MV-4-11 (cell line): ENCODE measurements around the gene DARS1.
A peak's percentile ranks its signal among the peaks of the same experiment; 100 is the strongest.
"Not testable (repeated sequence)": the region's sequence is repeated elsewhere in the genome, so short reads cannot be mapped to it uniquely, and the experiment has no call there.

Experiments
- DNase-seq: peaks from one replicate; lab custom pipeline; 2025; lab: John Stamatoyannopoulos, UW

Gene DARS1

DNA sequence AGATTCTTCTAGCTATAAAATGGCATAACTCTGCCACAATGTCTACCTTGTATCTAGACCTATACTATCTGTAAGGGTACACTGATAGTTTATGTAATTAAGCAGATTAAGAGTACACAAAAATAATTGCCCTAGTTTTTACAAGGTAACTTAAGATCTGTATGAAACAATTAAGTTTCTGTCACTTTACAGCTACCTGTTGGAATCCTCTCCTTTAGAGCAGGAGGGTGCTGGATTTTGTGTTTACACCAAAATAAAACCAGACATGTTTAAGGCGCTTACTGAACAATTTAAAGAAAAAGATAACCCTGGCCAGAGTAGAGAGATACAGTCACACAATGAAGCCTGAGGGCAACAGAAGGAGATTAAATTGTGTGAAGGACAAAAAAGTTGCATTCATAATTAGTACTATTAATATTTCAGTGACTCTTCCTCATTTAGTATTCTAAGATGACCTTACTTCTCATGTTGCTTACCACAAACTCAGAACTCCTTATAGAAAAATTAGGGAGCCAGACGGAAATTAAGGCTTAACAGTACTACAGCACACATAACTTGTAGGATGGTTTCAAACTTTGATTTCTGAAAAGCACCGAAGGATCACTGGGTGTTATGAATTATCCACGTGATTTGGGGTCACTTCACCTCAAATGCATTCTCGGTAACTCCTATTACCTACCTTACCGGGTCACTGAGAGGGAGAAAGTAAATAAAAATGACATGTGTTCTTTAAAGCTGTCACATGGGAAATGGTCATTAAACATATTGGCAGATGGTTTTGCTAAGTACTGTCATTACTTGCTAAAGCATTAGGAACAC lies 1.0 kb downstream of the DARS1 start:
- DNase-seq = no peak

DNA sequence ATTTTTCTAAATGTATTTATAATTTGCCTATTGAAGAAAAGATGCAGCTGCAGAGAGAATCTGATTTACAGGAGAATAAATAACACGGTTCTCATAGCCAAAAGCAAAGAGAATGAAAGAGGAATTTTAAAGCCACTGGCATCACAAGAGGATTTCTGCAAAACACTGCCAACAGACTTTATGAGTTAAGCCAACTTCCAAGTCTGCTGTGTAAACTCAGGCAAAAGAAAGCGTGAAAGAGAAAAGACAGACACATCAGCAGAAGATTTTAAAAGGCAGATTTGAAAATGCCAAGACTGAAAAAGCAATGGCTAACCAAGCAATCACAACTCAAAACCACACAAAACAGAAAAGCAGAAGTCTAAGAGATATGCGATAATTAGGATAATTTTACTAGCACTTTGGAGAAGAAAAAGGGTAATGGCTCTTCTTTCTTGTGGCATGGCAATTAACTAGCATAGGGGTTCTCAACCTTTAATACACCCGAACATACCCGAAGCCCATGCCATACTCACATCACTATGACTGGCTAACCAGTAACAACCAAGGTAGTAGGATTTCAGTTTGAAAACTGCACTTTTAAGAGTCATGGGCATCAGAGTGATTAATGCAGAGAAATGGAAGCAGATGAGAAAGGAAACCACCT lies 4.9 kb downstream of the DARS1 start:
- peak; percentile 59 for DNase-seq

DNA sequence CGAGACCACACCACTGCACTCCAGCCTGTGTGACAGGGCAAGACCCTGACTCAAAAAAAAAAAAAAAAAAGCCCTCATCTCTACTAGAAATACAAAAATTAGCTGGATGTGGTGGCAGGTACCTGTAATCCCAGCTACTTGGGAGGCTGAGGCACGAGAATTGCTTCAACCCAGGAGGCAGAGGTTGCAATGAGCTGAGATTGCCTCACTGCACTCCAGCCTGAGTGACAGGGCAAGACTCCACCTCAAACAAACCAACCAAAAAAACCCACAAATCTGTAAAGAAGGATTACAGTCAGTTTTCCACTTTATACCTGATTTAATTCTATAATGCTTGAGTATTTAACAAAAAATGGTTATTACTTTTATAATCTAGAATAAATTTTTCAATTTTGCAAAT lies 9.7 kb downstream of the DARS1 start:
- DNase-seq = no peak

DNA sequence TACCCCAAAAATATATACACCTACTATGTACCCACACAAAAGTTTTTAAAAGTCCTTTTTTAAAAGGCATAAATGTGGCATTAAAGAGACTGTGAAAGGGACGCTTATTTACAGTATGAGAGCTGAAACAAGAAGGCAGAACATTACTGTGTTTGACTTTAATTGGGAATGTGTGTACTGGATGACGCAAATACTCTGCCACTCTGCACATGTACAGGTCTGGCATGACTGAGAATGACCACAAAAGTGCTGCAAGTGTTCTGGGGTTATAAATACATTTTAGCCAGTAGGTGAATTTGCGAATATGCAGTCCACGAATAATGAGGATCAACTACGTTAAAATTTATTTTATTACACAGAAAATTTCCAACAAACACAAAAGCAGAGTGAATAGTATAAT lies 11.4 kb downstream of the DARS1 start:
- peak; percentile 10 for DNase-seq

DNA sequence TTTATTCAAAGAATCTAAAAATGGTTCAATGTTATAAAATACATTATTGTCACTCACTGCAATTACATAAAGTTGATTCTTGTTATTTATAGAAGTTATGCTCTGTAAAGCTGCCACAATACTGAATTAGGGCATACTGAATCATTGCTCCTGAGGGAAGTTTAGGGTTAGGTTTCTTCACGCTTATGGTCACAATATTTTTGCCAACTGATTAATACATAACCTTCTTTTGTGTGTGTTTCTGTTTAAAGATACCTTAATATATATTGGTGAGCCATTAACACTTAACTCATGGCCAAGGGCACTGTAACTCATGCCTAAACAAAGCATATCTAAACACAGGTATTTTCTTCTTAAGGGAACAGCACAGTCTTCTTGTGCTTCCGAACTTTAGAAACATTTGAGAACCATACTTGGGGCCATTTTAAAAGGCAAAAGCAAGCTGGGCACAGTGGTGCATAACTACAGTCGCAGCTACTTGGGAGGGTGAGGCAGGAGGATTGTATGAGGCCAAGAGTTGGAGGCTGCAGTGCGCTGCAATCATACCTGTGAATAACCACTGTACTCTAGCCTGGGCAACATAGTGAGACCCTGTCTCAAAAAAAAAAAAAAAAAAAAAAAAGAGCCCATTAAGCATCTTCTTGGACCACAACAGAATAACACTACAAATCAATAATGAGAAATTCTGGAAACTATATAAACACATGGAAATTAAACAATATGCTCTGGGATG lies 15.6 kb downstream of the DARS1 start:
- DNase-seq = no peak

DNA sequence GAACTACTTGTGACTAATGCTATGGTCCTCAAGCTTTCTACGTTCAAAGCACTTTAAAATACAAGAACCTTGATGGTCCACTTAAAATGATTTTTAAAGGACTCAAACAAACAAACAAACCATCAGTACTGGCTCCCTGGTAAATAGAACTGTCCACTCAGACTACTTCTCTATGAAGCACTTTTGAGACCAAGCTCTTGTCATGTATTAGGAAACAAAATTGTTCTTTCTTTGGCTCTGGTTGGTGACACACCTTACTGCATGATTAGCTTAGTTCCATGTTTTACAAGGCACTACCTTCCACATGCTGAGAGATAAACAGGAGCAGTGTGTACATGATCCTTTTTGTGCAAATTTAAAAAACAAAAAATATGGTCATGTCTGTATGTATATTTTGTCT lies 19.7 kb downstream of the DARS1 start:
- DNase-seq = no peak

DNA sequence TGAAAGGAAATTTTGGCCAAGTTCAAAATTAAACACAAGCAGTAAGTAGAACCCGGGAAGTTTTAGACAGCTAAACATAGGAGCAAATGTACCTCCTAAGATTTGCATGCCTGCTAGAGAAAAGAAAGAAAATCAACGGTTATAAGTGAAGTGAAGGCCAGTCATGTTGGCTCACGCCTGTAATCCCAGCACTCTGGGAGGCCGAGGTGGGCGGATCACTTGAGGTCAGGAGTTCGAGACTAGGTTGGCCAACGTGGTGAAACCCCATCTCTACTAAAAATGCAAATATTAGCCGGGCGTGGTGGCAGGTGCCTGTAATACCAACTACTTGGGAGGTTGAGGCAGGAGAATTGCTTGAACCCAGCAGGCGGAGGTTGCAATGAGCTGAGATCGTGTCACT lies 21.0 kb downstream of the DARS1 start:
- not testable (repeated sequence) for DNase-seq

DNA sequence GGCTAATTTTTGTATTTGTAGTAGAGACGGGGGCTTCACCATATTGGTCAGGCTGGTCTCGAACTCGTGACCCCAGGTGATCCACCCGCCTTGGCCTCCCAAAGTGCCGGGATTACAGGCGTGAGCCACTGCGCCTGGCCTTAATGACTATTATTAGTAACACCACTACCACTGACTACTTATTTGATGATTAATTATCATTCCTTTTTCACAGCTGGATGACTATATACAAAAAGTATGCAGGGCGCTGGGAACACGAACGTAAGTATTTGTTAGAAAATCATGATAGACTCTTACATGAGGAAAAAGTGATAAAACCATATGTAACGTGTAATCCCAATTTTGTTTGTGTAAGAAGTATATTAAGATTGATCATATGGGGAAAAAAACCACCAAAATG lies 21.6 kb downstream of the DARS1 start:
- no peak for DNase-seq

DNA sequence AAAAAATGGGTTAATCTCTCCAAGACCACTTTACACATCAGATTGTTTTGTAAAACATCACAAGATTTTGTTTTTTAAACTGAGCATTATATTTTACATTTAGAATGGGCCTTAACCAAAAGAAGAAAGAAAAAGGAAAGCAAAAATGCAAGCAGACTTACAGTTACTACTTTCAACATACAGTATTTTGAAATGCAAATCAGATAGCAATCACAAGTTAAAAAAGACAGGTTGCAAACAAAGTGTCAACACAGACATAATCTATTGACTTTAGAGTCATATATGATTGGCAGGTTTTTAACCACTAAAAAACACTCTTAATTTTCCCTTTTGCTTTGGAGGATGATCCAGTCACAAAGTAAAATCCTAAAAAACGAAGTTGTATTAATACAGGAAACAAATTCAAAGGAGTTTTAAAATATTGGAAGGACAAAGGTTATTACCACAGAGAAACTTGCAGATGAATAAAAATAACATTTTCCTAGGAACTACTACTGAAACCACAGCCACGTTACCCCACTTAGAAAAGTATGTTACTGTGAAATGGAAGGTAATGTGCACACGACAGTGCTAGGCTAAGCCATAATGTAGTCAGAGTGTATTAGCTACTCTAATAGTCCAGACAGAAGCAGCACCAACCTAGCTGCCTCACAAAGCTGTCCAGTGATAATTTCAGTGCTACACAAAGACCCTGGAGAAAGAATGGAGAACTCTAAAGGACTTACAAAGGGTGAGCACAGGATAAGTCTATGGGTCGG lies 22.9 kb downstream of the DARS1 start:
- DNase-seq = no peak

DNA sequence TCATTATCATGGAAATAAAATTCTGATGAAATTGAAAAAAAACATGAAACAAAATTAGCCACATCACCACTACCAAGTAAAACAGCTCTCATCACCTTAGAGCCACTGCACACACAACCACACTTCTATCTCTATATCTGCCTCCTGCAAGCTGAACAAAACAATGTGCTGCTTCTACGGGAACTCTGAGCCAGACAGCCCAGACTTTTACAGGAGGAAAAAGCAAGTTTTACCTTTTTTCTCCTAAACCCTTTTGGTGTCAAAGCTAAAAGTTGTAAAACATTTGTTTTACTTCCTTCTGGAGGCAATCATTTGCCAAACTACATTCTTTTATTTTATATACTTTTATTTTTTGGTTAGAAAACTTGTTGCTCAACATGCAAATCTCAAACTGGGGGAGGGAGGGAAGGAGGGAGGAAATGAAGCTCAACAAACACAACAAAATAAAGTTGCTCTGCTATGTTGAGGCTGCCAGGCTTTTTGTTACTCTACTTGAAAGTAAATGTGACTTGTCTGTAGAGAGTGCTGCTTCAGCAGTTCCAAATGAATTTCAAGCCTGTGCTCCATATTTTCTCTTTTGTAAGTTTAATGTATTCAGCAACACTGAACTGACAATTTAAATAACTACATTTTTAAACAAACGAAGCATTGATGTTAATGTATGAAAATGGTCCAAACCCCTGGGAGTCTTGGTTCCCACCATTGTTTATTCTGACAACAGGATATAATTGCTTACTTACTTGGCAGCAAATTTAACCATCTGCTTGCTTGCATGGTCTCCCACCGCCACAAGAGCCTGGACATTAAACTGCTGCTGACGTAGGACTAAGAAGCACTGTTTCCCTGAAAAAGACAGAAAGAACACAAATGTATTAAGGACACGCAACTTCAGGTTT lies 24.5 kb downstream of the DARS1 start:
- no peak for DNase-seq

DNA sequence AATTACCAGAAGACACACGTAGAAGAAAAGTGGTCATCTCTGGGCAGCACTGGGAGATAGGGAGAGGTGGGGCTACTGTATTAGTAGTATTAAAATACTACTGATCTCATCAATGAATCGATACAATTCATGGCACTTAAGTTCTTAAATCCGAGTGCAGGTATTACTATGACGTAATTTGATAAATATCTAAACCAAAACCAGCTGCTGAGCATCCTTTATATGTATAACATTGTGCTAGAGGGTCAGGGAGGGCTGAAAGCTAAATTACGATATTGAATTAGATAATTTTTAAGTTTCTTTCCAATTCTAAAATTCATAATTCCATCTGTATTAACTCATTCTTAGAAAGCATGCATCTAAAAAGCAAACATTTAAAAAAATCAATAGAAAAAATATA lies 25.3 kb downstream of the DARS1 start:
- DNase-seq = no peak

DNA sequence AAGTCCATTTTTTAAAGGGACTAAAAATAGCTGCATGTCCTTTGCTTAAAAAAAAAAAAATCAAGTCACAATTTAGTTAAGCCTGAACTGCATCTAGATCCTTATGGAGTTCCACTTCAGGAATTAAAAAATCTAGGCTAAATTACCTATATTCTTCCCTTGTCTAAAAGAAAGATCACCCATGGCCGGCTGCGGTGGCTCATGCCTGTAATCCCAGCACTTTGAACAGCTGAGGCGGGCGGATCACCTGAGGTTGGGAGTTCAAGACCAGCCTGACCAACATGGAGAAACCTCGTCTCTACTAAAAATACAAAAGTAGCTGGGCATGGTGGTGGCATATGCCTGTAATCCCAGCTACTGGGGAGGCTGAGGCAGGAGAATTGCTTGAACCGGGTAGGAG lies 26.5 kb downstream of the DARS1 start:
- DNase-seq = not testable (repeated sequence)

DNA sequence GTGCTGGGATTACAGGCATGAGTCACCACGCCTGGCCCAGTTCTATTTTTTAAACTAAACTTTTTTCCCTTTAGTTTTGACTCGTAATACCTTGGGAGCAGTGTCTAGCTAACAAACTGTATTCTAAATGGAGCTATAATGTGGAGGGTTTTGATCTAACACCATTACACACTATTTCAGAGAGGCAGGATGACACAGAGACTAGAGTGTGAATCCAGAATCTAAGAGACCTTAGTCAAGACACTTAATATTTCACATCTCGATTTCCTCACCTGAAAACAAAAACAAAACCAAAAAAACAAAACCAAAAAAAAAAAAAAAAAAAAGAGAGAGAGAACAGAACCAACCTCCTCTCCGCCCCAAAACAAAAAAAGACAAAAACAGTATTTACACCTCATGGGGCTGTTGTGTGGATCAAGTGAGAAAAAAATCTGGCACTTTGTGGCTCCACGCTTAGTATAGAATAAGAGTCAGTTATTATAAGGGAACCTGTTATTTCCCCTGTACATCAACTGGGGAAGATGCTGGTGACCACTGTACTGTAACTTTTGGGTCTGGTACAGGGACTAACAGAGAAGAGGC lies 31.3 kb downstream of the DARS1 start:
- no peak for DNase-seq

DNA sequence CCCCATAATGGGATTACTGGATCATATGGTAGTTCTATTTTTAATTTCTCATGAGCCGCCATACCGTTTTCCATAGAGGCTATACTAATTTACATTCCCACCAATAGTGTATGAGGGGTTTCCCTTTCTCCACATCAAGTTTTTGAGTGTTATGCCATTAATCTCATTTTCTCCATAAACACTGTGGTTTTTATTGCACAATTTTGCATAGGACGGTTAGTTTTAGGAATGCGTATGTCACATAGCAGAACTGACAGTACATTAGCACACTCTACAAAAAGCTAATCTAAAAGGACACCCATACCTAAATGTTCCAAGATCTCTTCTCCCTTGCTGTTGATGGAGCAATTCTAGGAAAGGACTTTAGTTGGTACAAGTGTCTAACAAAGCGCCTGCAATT lies 32.5 kb downstream of the DARS1 start:
- DNase-seq = peak; percentile 65

DNA sequence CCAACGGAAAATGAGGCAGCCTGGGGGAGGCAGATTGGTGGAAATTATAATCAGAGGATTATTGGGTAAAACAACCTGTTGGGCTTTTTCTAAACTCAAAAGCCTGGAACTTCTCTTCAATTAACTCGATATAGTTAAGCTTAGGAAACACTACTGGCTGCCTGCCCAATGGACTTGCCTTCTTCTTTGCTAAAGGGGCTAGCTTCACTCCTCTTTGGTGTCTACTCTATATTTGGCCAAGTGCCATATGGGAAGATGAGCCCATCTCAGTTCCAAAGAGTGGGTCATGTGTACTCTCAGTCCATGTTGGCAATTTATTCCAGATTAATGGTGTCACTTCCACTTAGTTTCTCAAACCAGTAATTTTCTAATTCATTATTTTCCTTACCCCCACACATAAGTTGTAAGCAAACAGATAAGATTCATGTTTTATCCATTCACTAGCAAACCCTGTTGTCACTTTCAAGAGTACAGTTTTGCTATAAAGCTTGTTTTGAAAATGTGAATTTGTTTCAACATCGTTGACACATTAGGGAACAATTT lies 34.3 kb downstream of the DARS1 start:
- DNase-seq = no peak

DNA sequence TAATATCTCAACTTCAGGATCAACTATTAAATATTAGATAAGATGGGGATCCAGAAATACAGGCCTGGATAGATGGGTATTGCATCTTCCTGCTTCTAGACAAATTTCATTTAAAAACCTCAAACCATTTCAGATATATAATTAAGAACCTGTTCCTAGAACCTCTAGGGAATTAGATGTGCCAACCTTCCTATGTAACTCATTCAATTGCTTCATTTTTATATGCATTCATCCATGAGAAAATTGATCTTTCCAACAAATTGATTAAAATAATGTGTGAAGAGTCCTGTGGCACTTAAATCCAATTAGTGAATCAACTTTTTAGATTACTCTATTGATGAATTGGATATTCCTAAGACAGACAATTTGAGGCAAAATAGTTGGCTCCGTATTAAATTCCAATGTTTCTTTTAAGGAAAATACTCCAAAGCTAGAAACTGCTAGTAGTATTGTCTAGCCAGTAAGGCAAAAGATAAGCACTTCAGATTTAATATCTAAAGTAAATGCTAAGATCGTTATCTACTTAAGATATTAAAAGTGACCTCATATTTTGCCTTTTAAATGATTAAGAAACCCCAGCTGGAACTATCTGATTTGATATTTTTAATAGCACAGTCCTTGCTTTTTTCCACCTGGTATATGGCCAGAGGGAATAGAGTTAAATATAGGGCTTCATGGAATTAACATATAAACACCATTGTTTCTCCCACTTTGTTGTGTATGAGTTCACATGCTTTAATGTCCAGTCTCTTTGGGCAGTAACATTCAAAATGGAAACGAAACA lies 35.8 kb downstream of the DARS1 start:
- DNase-seq = no peak

DNA sequence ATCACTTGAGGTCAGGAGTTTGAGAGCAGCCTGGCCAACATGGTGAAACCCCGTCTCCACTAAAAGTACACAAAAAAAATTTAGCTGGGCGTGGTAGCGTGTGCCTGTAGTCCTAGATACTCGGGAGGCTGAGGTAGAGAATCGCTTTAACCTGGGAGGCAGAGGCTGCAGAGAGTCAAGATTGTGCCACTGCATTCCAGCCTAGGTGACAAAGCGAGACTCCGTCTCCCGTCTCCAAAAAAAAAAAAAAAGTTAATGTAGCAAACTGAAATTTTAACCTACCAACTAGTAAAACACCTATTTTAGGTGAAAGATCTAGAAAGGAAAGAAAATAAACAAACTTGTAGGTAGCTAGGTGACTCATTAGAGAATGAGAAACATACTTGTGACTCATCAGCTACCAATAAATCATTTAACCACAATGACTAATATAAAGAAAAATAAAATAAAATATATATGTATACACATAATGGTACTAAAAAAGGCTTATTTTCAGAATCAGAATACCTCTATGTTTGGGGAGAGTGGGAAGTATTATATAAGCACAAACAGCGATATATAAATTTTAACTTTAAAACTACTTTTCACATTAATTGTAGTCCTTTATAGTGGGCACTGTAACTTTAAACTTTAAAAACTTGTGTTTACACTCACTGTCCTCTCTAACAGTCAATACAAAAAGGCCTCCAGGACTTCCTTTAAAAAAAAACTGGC lies 36.6 kb downstream of the DARS1 start:
- no peak for DNase-seq

DNA sequence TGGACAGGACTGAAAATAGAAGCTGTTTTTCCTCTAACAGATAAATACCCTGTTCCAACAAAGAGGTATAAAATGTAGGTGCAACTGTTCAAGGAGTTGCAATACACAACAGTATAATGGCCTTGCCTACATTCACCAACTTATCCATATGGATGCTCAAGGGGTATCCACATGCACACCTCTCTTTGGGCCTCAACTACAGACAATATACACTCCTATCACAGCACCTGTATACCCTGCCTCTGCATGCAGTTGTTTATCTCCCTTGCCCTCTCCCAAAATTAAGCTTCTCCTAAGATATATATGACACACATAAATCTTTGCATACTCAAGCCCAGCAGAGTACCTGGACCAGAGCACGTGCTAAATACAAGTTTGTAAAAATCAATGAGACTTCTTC lies 37.3 kb downstream of the DARS1 start:
- no peak for DNase-seq

DNA sequence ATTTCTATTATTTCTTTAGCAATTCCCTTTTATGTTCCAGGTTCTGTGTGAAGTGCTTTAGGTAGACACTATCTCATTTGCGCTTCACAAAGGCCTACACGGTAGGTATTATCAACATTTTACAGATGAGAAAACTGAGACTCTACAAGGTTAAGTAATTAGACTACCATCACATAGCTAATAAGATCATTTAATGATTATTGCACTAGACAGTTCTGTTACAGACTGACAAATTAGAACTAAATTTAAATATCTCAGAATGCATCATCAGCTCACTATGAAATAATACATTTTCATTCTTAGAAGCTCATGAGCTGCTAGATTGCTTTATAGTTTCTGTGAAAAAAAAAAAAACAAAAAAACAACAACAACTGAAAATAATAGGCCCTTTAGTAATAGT lies 37.9 kb downstream of the DARS1 start:
- no peak for DNase-seq
